ENCODE results near the gene DIP2A.
"Not testable (repeated sequence)": the region's sequence is repeated elsewhere in the genome, so short reads cannot be mapped to it uniquely, and the experiment has no call there.

The DIP2A gene

DNA sequence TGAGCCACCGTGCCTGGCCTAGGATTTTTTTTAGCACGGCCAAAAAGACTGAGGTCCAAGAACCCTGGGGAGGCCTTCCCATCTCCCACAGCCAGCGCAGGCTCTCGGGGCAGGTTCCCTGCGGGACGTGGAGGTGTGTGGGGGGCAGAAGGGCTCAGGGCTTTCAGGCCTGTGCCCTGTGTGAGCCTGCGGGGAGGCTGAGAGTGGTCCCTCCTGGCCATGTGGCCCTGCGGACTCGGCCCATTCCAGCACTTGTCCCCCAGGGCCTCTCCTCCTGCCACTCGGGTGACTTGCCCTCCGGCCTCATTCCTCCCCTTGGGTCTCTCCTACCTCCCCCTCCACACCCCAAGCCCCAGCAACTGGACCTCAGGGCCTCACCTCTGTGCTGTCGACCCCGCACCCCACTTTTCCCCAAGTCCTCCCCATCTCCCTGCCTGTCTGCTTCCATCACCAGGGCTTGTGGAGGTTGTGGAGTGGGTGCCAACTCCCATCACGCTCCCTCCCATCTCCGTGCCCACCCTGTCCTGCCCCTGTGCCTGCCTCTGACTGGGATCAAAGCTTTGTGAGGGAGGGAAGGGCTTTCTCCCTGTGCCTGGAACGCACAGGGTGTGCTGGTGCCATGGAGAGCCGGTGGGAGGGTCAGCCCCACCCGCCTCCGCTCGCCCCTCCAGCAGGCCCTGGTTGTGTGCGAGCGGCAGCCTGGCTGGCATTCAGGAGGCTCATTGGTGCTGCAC, 32.2 kb upstream of the DIP2A start:
- no peak for DNase-seq

DNA sequence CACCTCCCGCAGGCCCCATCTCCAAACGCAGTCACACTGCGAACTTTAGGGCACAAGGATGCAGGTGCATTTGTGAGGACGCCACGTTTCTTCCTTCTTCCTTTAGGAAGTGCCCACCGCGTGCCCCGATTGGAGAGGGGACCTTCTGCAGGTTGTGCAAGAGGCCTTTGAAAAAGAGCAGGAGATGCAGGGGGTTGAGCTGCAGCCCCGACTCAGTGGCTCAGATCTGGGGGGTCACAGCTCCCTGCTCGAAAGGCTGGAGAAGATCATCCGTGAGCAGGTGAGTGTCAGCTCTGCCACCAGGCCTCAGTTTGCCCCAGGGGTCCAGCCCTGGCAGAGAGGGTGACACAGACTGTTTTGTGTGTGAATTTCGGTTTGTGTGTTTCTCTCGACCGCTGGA, 31.2 kb upstream of the DIP2A start:
- DNase-seq: no peak

DNA sequence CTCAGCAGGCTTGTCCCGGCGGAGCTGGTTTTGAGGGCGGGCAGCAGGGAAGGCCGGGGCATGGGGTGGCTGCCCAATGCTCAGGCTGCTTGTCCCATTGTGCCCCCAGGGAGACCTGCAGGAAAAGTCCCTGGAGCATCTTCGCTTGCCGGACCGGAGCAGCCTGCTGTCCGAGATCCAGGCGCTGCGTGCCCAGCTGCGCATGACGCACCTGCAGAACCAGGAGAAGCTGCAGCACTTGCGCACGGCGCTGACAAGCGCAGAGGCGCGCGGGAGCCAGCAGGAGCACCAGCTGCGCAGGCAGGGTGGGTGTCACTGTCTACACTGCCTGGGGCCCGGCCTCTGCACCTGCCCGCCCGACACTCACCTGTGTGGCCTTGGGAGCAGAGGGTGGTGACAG, 30.4 kb upstream of the DIP2A start:
- DNase-seq: no peak

DNA sequence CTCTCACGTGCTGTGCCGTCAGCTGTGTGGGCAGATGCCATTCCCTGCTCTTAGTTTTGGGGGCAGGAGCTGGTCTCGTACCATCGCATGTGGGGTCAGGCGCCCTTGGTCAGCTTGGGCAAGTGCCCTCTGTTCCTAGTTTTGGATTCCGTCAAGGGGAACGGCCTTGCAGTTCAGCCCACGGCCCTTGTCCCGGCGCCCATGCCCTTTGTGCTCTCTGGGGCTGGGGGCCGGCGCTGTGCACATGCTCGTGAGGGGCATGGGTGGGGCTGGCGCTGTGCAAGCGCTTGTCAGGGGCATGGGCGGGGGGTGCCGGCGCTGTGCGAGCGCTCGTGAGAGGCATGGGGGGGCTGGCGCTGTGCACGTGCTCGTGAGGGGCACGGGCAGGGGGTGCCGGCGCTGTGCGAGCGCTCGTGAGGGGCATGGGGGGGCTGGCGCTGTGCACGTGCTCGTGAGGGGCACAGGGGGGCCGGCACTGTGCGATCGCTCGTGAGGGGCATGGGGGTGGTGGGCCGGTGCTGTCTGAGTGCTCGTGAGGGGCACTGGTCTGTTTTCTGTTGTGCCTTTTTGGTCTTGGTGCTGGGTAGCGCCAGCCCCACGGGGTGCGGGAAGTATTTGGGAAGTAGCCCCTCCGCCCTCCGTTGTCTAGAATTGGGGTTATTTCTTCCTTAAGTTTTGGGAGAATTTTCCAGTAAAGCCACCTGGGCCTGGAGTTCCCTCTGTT, 29.5 kb upstream of the DIP2A start:
- no peak for DNase-seq

DNA sequence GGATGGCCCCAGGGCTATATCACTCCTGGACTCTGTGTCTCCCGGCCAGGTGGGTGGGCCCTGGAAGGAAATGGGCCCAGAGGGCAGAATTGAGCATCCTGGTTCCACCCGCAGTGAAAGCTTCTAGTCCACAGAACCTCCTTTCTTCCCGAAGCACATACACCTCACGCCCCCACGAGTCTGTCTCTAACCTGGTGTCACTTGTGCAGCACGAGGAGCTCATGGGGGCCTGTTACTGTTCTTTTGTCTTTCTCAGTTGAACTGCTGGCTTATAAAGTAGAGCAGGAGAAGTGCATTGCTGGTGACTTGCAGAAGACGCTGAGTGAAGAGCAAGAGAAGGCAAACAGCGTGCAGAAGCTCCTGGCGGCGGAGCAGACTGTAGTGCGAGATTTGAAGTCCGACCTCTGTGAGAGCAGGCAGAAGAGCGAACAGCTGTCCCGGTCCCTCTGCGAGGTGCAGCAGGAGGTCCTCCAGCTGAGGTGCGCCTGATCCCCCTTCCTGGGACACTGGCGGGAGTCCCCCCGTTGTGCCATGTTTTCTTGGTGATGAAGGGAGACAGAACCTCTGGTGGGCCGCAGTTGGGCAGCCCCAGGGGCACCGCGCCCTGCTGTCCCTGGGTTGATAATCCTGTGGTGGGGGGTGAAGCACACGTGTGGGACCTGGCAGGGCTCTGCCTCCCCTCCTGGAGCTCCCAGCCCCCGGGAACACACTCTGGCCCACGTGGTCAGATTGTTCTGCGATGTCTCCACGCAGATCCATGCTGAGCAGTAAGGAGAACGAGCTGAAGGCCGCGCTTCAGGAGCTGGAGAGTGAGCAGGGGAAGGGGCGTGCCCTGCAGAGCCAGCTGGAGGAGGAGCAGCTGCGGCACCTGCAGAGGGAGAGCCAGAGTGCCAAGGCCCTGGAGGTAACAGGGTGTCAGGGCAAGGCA, 28.7 kb upstream of the DIP2A start:
- DNase-seq: no peak

DNA sequence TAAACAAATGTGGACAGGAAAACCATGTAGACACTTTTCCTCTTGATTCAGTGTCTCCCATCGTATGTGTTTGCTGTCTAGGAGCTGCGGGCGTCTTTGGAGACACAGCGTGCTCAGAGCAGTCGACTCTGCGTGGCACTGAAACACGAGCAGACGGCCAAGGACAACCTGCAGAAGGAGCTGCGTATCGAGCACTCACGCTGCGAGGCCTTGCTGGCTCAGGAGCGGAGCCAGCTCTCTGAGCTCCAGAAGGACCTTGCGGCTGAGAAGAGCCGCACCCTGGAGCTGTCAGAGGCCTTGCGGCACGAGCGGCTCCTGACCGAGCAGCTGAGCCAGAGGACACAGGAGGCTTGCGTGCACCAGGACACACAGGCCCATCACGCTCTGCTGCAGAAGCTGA, 27.2 kb upstream of the DIP2A start:
- no peak for DNase-seq

DNA sequence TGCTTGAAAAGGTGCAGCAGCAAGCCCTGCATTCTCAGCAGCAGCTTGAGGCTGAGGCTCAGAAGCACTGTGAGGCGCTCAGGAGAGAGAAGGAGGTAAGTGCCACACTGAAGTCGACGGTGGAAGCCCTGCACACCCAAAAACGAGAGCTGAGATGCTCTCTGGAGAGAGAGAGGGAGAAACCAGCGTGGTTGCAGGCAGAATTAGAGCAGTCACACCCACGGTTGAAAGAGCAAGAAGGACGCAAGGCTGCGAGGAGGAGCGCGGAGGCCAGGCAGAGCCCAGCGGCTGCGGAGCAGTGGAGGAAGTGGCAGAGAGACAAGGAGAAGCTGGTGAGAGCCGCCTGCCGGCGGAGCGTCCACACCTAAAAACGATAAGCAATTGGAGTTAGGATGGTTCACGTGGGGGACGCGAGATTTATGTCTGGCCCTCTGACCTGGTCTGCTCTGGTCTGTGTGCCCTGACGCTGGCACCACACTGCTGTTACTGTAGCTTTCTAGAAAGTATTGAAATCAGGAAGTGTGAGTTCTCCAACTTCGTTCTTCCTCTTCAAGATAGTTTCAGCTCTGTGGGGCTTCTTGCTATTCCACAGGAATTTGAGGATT, 26.7 kb upstream of the DIP2A start:
- DNase-seq: no peak

DNA sequence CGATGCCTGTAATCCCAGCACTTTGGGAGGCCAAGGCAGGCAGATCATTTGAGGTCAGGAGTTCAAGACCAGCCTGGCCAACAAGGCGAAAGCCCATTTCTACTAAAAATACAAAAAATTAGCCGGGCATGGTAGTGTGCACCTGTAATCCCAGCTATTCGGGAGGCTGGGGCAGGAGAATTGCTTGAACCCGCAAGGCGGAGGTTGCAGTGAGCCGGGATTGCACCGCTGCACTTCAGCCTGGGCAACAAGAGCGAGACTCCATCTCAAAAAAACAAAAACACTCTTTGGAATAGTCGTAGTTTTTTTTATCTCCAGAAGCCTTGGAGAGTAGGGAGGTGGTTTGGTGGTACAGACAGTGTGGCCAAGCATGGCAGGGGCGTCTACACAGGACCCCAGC, 25.6 kb upstream of the DIP2A start:
- not testable (repeated sequence) for DNase-seq

DNA sequence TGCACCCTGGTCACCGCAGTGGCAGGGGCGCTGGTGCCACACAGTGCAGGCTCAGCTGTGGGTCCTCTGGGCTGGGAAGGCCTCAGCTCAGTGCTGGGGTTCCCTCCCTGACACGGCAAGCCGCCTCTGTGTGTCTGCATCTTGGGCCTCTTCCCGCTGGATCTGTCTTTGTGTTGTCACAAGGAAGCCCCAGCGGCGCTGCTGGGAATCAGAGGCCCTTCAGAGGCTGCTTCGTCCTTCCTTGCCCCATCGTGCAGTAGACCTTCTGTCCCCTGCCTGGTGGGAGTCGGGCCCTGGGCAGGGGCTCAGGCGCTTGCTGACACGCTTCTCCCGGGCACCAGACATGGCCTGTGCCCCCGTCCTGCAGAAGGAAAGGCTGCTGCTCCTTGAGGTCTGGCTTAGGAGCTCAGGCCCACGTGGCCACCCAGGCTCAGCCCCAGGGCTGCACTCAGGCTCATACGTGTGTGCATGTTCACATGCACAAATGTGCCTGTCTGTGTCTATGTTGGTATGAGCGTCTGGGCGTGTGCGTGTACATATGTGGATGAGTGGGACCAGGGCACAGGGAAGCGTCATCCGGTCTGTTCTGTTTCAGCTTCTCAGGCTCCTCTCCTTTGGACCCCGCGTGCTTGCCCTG, 24.3 kb upstream of the DIP2A start:
- no peak for DNase-seq

DNA sequence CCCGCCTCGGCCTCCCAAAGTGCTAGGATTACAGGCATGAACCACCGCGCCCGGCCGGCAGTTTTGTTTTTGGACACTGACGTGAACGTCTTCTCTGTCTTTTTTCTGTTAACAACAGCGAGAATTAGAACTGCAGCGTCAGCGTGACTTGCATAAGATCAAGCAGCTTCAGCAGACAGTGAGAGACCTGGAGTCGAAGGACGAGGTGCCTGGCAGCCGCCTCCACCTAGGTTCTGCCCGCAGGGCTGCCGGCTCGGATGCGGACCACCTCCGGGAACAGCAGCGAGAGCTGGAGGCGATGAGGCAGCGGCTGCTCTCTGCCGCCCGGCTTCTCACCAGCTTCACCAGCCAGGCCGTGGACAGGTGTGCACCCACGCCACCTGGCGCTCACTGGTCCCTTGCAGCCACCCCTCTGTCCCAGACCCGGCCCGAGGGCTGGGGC, 22.9 kb upstream of the DIP2A start:
- DNase-seq: no peak

DNA sequence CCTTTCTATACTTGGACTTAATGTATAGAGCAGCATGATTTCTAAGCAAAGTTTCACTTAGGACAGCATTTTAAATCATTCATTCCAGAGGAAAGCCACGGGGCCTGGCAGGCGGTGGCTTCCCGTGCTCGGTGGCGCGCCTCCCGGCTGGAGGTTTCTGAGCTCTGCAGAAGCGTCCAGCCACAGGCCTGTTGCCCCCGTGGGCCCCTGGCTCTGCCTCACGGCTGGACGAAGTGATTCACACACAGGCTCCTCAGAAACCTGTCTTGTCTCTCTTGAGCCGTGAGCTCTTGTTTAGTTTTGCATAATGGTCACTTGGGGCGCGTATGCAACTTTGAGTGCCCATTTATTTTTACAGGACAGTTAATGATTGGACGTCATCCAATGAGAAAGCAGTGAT, 22.1 kb upstream of the DIP2A start:
- DNase-seq: no peak

DNA sequence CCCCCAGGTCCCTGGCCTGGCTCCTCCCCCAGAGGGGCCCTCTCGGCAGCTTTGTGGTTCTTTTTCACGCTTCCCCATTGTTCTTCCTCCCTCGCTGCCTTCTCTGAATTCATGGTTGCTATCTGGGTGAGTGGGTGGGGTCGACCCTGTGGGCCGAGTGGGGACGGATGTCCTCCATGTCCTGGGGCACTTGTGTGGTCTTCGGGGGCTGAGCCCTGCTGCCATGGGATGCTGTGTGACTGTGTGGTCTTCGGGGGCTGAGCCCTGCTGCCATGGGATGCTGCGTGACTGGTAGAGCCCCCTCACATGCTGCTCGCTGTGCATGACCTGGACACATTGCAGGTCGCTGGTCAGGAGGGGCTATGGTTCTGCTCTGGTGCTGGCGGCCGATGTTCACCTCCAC, 21.6 kb upstream of the DIP2A start:
- no peak for DNase-seq

DNA sequence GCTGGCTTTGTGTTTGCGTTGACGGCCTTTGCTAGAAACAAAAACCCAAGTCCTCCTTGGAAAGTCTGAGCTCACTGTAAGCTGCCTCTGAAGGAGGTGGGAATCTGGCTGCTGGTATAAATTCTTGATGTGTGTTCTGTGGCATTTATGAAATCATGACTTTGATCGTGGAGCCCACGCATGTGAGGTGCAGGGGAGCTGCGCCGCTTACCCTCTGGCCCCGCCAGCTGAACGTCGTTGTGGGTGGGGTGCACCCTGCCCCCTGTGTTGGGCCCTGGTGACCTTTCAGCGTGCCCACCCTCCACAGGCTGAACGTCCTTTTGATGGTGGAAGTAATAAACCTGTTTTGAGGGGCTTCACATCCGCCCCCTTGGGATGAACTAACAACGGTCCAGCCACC, 21.2 kb upstream of the DIP2A start:
- no peak for DNase-seq

DNA sequence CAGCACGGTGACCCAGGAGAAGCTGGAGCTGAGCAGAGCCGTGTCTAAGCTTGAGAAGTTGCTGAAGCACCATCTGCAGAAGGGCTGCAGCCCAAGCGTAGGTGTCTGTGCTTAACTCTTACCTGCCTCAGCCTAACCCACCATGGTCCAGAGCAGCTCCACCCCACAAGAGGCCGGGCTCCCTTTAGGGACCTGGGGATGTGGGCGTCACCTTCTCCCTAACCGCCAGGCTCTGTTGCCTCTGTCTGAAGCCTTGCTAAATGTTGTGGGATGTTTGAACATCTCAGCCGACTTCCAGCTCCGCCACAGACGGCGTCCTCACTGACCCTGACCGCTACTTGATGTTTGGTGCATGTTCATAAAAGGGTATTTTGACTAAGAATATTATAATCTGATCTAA, 20.4 kb upstream of the DIP2A start:
- DNase-seq: no peak

DNA sequence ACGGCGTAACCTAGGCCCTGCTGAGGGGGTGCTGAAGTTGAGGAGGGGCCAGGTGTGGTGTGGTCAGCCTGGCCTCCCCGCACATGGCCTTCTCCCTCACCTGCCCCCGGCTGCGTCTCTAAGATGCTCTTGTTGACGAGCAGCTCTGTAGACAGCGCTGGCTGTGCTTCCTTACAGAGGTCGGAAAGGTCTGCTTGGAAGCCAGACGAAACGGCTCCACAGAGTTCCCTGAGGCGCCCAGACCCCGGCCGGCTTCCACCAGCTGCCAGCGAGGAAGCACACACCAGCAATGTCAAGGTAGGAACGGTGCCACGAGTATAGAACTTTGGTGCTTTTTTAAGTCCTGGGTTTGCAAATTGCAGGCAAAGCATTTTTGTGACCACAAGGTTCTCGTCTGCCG, 18.8 kb upstream of the DIP2A start:
- no peak for DNase-seq

DNA sequence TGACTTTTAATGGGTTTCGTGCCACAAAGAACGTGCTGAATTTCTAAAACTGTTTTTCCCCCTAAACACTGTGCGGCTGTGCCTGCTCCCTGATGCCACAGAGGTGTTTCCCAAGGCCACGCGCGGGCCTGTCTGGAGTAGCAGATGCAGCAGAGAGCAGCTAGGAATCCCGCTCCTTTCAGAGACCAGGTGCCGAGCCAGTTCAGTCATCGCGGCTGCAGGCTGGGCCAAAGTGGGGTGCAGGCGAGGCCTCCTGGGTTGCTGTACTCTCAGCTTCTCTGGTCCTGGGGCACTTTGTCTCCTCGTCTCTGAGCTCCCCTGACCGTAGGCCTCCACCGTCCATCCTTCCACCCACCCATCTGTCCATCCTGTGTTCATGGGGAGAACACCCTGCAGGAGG, 17.4 kb upstream of the DIP2A start:
- no peak for DNase-seq

DNA sequence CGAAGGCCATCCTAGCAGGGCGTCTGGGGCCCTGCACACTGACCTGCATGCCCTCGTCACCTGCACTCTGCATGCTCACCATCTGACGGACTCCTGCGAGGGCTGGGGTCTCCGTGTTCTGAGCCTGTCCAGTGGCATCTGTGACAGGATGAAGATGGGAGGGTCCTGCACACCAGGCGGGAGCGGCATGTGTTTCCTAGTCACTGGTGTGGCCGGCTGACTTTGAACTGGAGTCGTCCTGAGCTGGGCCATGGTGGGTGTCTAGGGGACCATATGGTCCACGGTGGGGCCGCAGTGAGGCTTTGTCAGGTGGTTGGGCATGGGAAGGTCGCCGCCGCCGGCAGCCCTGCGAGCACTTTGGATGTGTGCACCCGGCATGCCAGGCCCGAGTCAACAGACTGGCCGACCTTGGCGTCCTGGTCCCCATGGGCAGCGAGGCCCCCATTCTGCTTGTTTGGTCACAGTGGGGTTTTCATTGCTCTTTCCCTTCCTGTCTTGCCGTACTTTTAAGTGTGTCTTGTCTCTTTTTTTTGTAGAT, 16.7 kb upstream of the DIP2A start:
- no peak for DNase-seq

DNA sequence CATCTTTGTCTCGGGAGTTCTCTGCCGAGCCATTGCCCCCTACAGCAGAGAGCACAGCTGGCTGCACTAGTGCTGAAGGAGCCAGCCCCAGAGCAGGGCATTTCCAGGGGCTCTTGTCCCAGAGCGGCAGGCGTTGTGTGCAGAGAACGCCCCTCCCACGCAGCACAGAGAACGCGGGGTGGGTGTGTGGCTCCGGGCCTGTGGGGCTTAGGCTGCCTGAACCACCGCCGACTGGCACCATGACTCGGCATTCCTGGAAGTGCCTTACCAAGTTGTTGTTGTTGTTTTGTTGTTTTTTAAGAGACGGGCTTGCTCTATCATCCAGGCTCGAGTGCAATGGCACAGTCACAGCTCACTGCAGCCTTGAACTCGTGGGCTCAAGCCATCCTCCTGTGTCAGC, 15.8 kb upstream of the DIP2A start:
- DNase-seq: no peak

DNA sequence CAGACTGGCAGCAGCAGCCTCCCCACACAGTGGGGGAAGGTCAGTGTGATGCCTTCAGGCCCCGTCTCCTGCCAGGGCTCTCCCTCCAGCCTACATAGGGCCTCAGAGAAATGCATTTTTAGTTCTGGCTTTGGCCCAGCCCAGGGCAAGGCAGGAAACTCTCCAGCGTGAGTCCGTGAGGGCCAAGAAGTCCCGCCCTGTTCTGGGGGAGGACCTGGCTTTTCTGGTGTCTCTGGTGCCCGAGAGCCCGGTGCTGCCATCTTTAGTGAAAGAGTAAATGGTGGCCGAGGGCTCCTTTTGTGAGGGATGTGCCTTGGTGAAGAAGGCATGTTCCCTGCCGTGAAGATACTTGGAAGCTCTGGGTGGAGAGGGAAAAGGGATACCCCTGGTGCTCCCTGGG, 14.8 kb upstream of the DIP2A start:
- DNase-seq: no peak

DNA sequence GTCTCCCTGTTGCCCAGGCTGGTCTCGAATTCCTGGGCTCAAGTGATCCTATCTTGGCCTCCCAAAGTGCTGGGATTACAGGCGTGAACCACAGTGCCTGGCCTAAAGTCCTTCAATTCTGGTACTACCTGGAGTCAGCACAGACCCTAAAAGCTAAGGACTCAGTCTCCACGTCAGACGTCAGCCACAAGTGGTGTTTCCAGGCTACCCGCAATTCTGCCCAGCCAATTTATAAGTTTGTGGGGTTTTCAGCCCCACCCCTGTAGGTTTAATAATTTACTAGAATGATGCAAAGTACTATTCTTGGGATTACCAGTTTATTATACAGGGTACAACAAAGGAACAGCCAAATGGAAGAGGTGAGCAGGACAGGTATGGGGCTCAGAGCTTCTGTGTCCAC, 10.6 kb upstream of the DIP2A start:
- no peak for DNase-seq

DNA sequence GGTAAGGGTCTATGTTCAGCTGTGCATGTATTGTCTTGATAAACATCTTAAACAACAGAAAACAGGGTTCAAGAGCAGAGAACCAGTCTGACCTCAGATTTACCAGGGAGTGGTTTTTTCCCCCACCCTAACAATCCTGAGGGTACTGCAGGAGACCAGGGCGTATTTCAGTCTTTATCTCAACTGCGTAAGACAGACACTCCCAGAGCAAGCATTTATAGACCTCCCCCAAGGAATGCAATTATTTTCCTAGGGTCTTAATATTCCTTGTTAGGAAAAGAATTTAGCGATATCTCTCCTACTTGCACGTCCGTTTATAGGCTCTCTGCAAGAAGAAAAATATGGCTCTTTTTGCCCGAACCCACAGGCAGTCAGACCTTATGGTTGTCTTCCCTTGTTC, 9.8 kb upstream of the DIP2A start:
- not testable (repeated sequence) for DNase-seq

DNA sequence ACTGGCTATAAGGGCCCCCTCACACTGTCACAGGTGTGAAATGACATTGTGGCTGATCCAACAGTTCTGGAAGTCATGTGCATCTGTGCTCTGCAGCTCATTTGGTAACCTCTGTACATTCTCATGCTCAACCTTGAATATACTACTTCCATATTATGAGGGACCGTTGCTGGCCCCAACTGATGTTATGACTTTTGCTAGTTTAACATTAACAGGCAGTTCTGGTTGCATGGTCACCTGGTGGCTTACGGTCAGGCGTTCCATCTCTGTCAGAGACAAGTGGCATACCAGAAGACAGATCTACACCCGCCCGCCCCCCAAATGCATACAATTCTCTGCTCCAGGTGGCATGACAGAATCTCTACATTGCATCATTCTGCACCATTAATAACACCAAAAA, 6.0 kb upstream of the DIP2A start:
- DNase-seq: no peak
